ENCODE data around the gene ZNF705A. TPM values are rescaled to one million over a fixed set of nuclear protein-coding genes. Genes with fewer than 3 reads are reported as not detected.
"Not testable (repeated sequence)": the region's sequence is repeated elsewhere in the genome, so short reads cannot be mapped to it uniquely, and the experiment has no call there.

ZNF705A gene
- total and polyA plus RNA-seq, 10 of the 15 experiments (the other 5 are each of a cell fraction or from before 2014, with no cell fraction given), result 0.04 TPM; not detected in 9

- CTCF ChIA-PET, result not testable (repeated sequence)
These were observed 26.5 kb downstream of the ZNF705A start for GRCh38 chr12:8183346-8183745.

GRCh38 chr12:8184206-8184605, 27.4 kb downstream of the ZNF705A start:
- H3K4me1 ChIP-seq (ENCODE audit: control insufficient read depth, insufficient read depth, low read length); H3K79me2 ChIP-seq (ENCODE audit: control insufficient read depth, insufficient read depth, low read length); H2AFZ ChIP-seq (ENCODE audit: control insufficient read depth, low read depth, low read length); H3K36me3 ChIP-seq (ENCODE audit: control insufficient read depth in 2 of 2, insufficient read depth in 2 of 2, low read length in 1 of 2); DNase-seq (ENCODE audit: low read depth, low spot score); in situ Hi-C loops (cut with MboI); SMC1A ChIA-PET (ENCODE audit: uncharacterized antibody, unreplicated experiment); POLR2A ChIA-PET; H3K9me3 ChIP-seq (replicated peaks; ENCODE audit: control insufficient read depth, insufficient read depth, low read length); ATAC-seq; H4K20me1 ChIP-seq (ENCODE audit: control insufficient read depth, insufficient read depth); BruUV-seq (replicated peaks); H3K4me2 ChIP-seq (ENCODE audit: control insufficient read depth, insufficient read depth); CTCF ChIA-PET; RAD21 ChIA-PET (ENCODE audit: unreplicated experiment); FAIRE-seq; H3K4me3 ChIP-seq; H3K9ac ChIP-seq (ENCODE audit: control insufficient read depth, insufficient read depth, low read length); H3K27me3 ChIP-seq (replicated peaks in 1 of 2; ENCODE audit: control insufficient read depth in 2 of 2, insufficient read depth in 2 of 2, low read length in 1 of 2); H3K27ac ChIP-seq (ENCODE audit: control insufficient read depth, insufficient read depth): not testable (repeated sequence)
- intact Hi-C loops (cut with micrococcal nuclease; ENCODE audit: unreplicated experiment), result loop anchor here (10.0 kb wide), 1 partner anchor 51 kb away; no protein-coding TSS in a partner anchor
- no CpG with 5 or more reads among the region's 28 CpGs for WGBS (ENCODE audit: insufficient coverage, insufficient replicate concordance, low lambda C conversion rate, missing lambda C conversion rate)

More at GRCh38 chr12:8183346-8183745, 26.5 kb downstream of the ZNF705A start:
- H2AFZ ChIP-seq (ENCODE audit: control insufficient read depth, low read depth, low read length); FAIRE-seq; H3K4me2 ChIP-seq (ENCODE audit: control insufficient read depth, insufficient read depth); ATAC-seq; H3K4me3 ChIP-seq; in situ Hi-C loops (cut with MboI); POLR2A ChIA-PET; H3K36me3 ChIP-seq (ENCODE audit: control insufficient read depth in 2 of 2, insufficient read depth in 2 of 2, low read length in 1 of 2); BruUV-seq (replicated peaks); H3K27ac ChIP-seq (ENCODE audit: control insufficient read depth, insufficient read depth); DNase-seq (ENCODE audit: low read depth, low spot score); H3K4me1 ChIP-seq (ENCODE audit: control insufficient read depth, insufficient read depth, low read length); H3K79me2 ChIP-seq (ENCODE audit: control insufficient read depth, insufficient read depth, low read length); H3K9me3 ChIP-seq (replicated peaks; ENCODE audit: control insufficient read depth, insufficient read depth, low read length); RAD21 ChIA-PET (ENCODE audit: unreplicated experiment); H4K20me1 ChIP-seq (ENCODE audit: control insufficient read depth, insufficient read depth); SMC1A ChIA-PET (ENCODE audit: uncharacterized antibody, unreplicated experiment); H3K9ac ChIP-seq (ENCODE audit: control insufficient read depth, insufficient read depth, low read length); H3K27me3 ChIP-seq (replicated peaks in 1 of 2; ENCODE audit: control insufficient read depth in 2 of 2, insufficient read depth in 2 of 2, low read length in 1 of 2): not testable (repeated sequence)
- intact Hi-C loops (cut with micrococcal nuclease; ENCODE audit: unreplicated experiment), result loop anchor here (10.0 kb wide), 1 partner anchor 51 kb away; no protein-coding TSS in a partner anchor
- 94% methylated on average over 21 of the region's 23 CpGs for WGBS (ENCODE audit: insufficient coverage, insufficient replicate concordance, low lambda C conversion rate, missing lambda C conversion rate)

- H3K4me1 ChIP-seq (ENCODE audit: control insufficient read depth, insufficient read depth, low read length); ATAC-seq; POLR2A ChIA-PET; SMC1A ChIA-PET (ENCODE audit: uncharacterized antibody, unreplicated experiment); DNase-seq (ENCODE audit: low read depth, low spot score); H3K9me3 ChIP-seq (replicated peaks; ENCODE audit: control insufficient read depth, insufficient read depth, low read length); H3K4me3 ChIP-seq; H3K9ac ChIP-seq (ENCODE audit: control insufficient read depth, insufficient read depth, low read length); H3K27ac ChIP-seq (ENCODE audit: control insufficient read depth, insufficient read depth); BruUV-seq (replicated peaks); H2AFZ ChIP-seq (ENCODE audit: control insufficient read depth, low read depth, low read length); in situ Hi-C loops (cut with MboI); RAD21 ChIA-PET (ENCODE audit: unreplicated experiment); H3K79me2 ChIP-seq (ENCODE audit: control insufficient read depth, insufficient read depth, low read length); H4K20me1 ChIP-seq (ENCODE audit: control insufficient read depth, insufficient read depth); FAIRE-seq; H3K4me2 ChIP-seq (ENCODE audit: control insufficient read depth, insufficient read depth); H3K27me3 ChIP-seq (replicated peaks in 1 of 2; ENCODE audit: control insufficient read depth in 2 of 2, insufficient read depth in 2 of 2, low read length in 1 of 2); H3K36me3 ChIP-seq (ENCODE audit: control insufficient read depth in 2 of 2, insufficient read depth in 2 of 2, low read length in 1 of 2); CTCF ChIA-PET: not testable (repeated sequence)
- intact Hi-C loops (cut with micrococcal nuclease; ENCODE audit: unreplicated experiment), result loop anchor here (10.0 kb wide), 1 partner anchor 47 kb away; no protein-coding TSS in a partner anchor
- 18% methylated on average over 2 of the region's 2 CpGs for WGBS (ENCODE audit: insufficient coverage, insufficient replicate concordance, low lambda C conversion rate, missing lambda C conversion rate)
These were observed 31.3 kb downstream of the ZNF705A start for GRCh38 chr12:8188088-8188487.

- SMC1A ChIA-PET (ENCODE audit: uncharacterized antibody, unreplicated experiment); H3K79me2 ChIP-seq (ENCODE audit: control insufficient read depth, insufficient read depth, low read length); intact Hi-C loops (cut with micrococcal nuclease; ENCODE audit: unreplicated experiment); RAD21 ChIA-PET (ENCODE audit: unreplicated experiment); CTCF ChIA-PET; H3K4me3 ChIP-seq; H2AFZ ChIP-seq (ENCODE audit: control insufficient read depth, low read depth, low read length); in situ Hi-C loops (cut with MboI); H3K36me3 ChIP-seq (ENCODE audit: control insufficient read depth in 2 of 2, insufficient read depth in 2 of 2, low read length in 1 of 2); BruUV-seq (replicated peaks); FAIRE-seq; H3K27me3 ChIP-seq (replicated peaks in 1 of 2; ENCODE audit: control insufficient read depth in 2 of 2, insufficient read depth in 2 of 2, low read length in 1 of 2); POLR2A ChIA-PET; H3K4me2 ChIP-seq (ENCODE audit: control insufficient read depth, insufficient read depth); H3K9me3 ChIP-seq (replicated peaks; ENCODE audit: control insufficient read depth, insufficient read depth, low read length); H3K27ac ChIP-seq (ENCODE audit: control insufficient read depth, insufficient read depth); H4K20me1 ChIP-seq (ENCODE audit: control insufficient read depth, insufficient read depth); H3K4me1 ChIP-seq (ENCODE audit: control insufficient read depth, insufficient read depth, low read length); H3K9ac ChIP-seq (ENCODE audit: control insufficient read depth, insufficient read depth, low read length); ATAC-seq; DNase-seq (ENCODE audit: low read depth, low spot score): not testable (repeated sequence)
- WGBS (ENCODE audit: insufficient coverage, insufficient replicate concordance, low lambda C conversion rate, missing lambda C conversion rate), result 75% methylated on average over 1 of the region's 1 CpG
These were observed 41.0 kb downstream of the ZNF705A start for GRCh38 chr12:8197685-8198308.

Data from GM12878 (cell line).